A204.1 (cell line): ENCODE data around the gene TGFBR2.

Experiments used
- FAIRE-seq: peaks from 2 replicates; lab custom pipeline; 2012; peaks lifted over from hg19 to GRCh38; lab: Jason Lieb, UNC

Gene TGFBR2

DNA sequence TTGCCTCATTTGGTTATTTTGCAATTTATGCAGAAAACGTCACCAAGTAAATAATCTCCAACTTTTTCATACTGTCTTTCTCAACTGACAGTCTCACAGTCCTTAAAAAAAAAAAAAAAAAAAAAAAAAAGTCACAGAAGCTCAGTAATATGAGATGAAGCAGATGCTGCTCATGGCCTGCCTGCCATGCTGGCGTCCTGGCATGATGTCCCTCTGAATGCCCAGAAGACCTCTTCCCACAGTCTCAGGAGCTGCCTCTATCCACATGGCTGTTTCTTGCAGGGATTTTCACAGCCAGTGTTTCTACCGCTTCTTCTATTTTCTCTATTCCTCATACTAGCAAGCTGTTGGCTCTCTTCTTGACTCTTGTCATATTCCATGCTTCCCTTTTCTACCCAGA lies 87.7 kb downstream of the TGFBR2 start:
- no peak for FAIRE-seq

DNA sequence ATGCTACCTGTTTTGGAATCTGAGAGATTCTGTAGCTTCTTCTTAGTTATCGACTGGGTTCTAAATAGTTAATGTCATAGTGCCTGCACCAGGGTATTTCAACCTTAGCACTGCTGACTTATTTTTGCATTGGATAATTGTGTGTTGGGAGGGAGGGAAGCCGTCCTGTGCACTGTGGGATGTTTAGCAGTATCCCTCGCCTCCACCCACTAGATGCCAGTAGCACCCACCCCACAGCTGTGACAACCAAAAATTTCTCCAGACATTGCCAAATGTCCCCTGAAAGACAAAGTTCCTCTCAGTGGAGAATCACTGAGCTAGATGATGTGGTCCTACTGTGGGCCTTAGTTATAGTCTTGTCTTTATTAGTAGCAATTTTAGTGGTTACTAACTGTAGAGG lies 88.3 kb downstream of the TGFBR2 start:
- no peak for FAIRE-seq

- FAIRE-seq = no peak
Observed at GRCh38 chr3:30695302-30696061, 89.1 kb downstream of the TGFBR2 start.

GRCh38 chr3:30696403-30696819 lies 90.0 kb downstream of the TGFBR2 start:
- FAIRE-seq = no peak

- FAIRE-seq = no peak
Observed at GRCh38 chr3:30696896-30697295, 90.5 kb downstream of the TGFBR2 start.

GRCh38 chr3:30698549-30698948 lies 92.1 kb downstream of the TGFBR2 start:
- no peak for FAIRE-seq

GRCh38 chr3:30699927-30700326 lies 93.5 kb downstream of the TGFBR2 start:
- FAIRE-seq = no peak

DNA sequence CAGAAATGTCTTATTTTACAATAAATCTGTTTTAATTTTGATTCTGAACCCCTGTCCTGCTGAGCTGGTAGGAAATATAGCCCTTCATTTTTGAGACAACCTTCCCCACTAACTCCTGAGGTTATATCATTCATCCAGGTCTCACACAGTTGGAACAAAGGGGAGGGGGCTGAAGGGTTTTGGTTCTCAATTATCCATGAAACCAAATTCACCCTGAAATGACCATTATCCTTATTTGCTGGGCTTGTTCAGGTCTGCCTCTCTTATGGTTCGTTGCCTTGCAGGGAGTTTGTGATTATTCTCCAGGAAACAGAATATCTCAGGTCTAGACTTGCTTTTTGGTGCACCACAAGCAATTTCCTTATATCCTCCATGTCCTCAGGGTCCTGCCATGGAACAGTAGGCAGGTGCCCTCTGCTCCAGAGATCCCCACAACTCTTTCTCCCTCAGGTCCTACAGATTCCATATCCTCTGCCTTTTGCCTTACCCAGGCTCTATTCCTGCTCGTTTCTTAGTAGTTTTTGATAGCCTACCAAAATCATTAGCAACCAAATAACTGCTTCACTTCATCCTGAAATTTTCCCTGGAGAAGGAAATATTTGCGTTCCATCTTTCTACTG lies 94.4 kb downstream of the TGFBR2 start:
- FAIRE-seq = no peak

DNA sequence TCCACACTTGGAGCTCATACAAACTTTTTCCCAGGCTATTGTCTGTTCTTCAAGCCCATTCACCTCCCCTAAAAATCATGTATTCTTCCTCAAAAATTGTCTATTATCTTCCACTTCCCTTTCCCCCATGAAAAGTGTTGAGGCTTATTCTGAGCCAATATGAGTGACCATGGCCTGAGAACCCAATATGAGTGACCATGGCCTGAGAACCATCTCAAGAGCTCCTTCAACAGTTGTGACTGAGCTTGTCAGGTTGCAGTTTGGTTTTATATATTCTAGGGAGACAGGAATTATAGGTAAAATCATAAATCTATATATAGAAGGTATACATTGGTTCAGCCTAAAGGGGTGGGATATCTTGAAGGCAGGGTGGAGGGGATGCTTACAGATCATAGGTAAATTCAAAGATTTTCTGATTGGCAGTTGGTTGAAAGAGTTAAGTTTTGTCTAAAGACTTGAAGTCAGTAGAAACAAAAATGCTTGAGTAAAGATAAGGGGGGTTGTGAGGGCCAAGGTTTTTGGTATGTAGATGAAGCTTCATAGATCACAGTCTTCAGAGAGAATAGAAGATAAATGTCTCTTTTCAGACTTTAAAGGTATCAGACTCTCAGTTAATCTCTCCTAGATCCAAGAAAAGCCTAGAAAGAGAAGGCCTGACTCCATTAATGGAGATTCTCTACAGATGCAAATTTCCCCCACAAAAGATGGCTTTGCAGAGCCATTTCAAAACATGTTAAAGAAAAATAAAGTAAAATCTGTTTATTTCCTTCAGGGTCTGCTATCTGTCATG lies 95.8 kb downstream of the TGFBR2 start:
- no peak for FAIRE-seq

DNA sequence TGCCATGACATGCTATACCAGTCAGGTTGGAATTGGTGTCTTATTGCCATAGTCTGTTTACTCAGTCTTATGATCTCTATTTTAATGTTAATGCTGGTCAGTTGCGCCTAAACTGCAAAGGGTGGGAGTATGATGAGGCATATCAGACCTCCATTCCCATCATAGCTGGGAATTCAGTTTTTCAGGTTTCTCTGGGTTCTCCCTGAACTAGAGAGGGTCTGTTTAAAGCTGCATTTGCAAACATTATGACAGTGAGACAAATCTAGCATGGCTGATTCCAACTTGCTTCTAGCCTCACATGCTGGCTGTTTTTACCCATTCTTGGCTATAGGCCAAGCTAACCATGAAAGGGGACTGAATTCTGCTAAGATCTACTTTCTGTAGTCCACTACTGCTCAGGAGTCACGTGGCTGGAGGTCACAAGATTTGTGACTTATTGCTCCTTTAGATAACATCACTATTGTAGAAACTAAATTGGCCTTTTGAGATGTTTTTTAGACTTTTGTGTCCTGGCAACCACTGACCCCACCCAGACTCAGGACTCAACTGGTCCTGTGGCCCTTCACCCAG lies 96.5 kb downstream of the TGFBR2 start:
- no peak for FAIRE-seq

DNA sequence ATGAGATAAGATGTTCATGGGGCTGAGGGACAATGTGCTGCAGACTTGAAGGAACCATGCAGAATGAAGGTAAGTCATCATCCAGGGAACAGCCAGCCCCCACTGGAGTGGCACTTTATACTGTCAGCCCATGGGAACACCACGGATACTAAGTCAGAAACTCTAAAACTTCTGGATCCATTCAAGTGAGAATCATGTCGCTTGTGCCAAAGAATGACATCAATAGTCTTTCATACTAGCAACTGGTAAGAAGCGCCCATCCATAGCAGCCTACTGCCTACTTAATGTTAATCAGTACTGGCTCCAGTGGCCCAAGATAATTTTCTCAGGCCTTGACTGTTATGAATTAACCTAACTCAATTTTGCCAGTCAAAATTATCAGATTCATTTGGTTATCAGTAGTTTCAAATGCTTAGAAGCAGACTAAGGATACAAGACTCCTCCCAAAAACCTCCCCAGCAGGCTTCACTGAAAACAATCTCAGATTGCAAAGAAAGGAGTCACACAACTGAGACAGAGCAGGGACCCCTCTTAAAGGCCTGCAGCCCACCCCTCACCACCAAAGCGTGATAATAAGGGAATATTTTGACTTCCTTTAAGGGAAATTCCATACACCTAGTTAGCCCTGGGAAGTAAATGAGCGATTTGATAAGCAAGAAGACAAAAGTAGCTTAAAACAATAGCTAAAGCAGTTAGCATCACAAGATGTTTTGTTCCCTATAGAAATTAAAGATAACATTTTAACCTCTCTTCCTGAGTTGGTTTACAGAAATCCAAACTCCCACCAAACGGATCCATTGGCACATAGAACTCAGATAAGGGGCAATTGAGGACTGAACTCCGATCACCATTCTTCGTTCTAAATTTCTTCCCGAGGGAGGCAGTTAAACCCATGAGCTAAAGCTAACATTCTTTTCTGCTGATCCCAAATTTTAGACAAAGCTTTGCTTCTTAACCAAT lies 98.8 kb downstream of the TGFBR2 start:
- FAIRE-seq = no peak

DNA sequence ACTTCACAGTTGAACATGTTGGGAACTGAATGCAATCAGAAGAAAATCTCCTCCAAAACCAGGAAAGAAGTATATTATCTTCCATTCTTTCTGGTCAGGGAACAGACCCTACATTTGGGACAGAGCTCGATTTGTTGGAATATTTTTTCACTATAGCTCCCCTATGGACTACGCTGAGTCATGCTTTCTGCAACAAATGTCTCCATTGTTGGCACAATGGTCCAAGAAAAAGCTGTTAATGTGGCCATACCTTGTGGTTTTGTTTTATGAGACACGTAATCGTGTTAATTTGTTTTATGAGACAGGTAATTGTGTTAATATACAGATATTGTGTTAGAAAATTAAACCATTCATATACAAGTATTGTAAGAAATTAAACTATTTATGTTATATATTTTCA lies 101.4 kb downstream of the TGFBR2 start:
- FAIRE-seq = no peak

DNA sequence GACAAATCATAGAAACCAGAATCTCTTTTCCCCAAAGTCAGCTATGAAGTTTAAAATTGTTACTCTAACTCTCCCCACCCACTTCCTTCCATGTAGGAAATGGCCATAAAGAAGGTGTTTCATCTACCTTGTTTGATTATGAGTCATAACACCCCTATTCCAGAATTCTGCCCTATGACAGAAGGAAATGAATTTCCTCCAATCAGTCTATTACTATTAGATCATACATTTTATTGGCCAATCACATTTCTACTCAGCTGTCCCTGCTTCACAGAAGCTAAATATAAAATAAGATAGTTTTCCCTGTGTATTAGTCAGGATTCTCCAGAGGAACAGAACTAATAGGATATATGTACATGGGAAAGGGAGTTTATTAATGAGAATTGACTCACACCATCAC lies 102.1 kb downstream of the TGFBR2 start:
- no peak for FAIRE-seq

GRCh38 chr3:30710017-30710416 lies 103.6 kb downstream of the TGFBR2 start:
- no peak for FAIRE-seq

GRCh38 chr3:30711151-30711550 lies 104.8 kb downstream of the TGFBR2 start:
- FAIRE-seq = no peak

DNA sequence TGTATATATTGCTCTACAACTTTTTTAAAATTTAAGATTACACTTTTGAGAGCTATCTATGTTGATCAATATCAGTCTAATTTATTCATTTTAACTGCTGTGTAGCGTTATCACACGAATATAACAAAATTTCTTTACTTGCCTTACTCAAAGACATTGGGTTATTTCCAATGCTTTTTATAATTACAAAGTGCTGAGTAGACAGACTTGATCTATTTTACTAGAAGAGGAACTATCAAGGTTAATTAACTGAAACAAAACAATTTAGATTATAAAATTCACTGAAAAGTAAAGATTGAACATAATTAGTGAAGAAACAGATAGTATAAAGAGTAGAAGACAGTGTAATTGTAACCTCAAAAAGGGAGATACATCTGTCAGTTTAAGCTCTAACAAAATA lies 105.5 kb downstream of the TGFBR2 start:
- FAIRE-seq = no peak

DNA sequence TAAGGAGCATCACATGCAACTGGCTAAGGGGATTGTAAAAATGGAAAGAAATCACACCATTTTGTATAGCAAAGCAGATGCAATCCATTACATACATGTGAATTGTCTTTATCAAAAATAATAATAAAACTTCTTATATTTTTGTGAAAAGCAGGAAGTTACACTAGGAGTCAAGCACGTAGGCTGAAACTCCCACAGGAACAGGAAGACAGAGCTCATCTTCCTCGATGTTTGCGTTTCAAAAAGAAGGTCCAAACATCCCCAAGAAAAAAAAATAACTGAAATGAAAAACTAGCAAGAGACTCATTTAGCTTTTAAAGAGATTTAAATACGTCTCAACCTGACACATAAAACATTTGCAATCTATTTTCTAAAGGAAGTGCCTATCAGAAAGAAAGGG lies 106.6 kb downstream of the TGFBR2 start:
- no peak for FAIRE-seq

DNA sequence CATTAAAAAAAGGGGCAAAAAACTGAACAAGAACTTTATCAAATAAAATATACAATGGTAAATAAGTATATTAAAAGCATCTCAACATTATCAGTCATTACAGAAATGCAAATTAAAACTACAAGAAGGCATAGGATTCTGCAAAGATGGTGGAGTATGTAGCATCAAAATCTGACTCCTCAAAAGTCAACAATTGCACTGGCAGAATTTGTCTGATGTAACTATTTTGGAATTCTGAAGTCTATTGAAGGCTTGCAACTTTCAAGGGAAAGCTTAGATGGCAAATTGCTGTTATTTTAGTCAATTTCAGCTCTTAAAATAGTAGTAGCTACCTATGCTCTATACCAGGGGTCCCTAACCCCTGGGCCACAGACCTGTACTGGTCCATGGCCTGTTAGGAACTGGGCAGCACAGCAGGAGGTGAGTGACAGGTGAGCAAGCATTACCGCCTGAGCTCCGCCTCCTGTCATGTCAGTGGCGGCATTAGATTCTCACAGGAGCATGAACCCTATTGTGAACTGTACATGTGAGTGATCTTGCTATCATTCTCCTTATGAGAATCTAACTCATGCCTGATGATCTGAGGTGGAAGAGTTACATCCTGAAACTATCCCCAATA lies 107.6 kb downstream of the TGFBR2 start:
- FAIRE-seq = no peak

DNA sequence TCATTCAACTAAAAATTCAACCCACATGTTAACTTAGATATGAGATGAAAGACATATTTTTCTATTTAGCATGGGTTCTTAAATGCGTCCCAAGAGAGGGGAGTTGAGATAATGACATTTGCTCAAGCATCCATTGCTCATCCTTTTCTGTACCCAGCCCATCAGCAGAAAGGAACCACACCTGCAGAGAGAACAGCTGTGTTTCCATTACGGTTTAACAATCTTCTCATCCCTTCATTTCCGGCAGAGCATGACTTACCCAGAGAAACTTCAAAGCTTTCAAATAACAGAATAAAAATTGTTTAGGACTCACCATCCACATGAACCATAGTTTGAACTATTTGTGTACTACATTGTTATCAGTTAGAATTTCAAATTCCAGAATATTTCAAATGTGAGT lies 113.1 kb downstream of the TGFBR2 start:
- FAIRE-seq = no peak

DNA sequence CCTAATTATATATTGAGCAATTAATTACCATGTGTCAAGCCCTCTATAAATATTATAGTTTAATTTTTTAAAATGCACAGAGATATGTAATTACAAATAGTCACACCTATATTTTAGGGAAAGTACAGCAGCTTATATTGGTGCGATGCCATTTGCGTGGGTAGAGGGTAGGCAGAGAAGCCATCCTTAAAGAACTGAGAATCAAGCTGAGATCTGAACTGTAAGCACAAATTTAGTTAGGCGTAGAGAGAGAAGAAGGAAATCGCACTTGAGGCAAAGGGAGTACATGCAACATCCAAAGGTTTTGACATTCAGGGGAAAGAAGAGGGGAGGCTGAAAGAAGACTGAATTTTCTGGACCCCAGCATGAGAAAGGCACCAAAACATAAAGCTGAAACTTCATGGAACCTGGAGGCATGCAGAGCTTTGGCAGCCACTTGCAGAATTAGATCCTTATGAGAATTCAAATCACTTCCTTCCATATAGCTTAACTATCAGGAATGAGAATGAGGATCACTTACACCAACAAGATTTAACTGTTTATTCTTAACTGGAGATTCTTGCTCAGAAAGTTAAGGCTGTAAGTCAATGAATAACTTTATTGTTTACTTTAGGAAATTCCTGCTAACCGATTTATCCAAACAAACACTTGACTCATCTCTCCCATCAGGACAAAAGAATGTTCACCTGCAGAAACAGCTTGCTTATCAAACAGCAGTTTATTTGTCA lies 114.3 kb downstream of the TGFBR2 start:
- FAIRE-seq = no peak

DNA sequence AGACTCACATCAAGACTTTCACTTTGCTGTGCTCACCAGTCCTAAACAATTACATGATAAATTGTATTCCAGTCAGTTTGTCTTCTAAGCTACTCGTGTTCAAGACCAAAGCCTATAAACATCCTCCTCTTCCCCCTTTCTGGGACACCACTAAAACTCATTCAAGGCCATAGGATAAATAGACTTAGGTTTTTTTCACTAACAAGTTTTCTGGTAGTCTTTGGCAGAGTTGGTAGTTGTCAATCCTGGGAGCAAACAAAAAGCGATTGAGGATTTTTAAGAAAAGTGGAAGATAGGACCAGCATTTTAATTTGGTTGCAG lies 114.9 kb downstream of the TGFBR2 start:
- no peak for FAIRE-seq
